Measurements from ENCODE around the gene MAGEA9B.
"Not testable (repeated sequence)": the region's sequence is repeated elsewhere in the genome, so short reads cannot be mapped to it uniquely, and the experiment has no call there.

MAGEA9B gene, protein sequence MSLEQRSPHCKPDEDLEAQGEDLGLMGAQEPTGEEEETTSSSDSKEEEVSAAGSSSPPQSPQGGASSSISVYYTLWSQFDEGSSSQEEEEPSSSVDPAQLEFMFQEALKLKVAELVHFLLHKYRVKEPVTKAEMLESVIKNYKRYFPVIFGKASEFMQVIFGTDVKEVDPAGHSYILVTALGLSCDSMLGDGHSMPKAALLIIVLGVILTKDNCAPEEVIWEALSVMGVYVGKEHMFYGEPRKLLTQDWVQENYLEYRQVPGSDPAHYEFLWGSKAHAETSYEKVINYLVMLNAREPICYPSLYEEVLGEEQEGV

DNA sequence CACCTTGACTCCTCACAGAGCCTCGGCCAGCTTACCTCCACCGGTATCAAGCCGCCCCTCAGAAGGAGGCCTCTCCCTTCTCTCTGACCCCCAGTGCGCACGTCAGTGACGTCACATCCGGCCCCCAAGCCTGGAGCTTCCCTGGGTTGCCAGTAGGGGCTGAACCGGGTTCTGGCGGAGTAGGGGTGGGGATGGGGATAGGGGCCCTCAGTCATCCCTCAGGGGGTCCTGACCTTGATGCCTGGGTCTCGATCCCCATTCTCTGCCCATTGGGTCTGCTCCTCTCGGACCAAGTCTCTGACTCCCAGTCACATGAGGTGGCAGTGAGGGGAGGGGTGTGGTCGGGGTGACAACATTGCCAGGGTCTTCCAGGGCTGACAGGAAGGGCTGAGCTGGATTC lies at the start of gene MAGEA9B:
TSS of gene MAGEA9B (minus strand) at position 101 of the 400 bp plus-strand sequence. CDS start 4,280 bp downstream, outside the sequence.
- not testable (repeated sequence) for DNase-seq (ENCODE audit: low spot score)

DNA sequence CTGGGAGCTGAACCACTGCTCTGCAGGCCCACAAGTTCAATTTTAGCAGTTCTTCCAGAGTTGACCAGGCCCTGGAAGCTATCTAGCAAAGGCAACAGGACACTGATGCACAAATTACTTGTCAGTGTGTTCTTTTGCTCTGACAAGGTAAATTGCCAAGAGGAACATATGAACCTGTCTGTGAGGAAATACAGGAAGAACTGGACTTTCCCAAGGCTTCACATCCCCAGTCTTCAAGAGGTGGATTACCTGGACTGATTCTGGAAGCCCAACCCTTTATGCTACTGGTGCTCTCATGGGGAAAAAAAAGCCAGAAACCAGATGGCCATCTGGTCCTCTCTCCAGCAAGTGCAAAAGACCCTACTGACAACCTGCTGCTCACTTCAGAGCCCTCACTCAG lies 46.3 kb upstream of the MAGEA9B start:
- no peak for DNase-seq (ENCODE audit: low spot score)

DNA sequence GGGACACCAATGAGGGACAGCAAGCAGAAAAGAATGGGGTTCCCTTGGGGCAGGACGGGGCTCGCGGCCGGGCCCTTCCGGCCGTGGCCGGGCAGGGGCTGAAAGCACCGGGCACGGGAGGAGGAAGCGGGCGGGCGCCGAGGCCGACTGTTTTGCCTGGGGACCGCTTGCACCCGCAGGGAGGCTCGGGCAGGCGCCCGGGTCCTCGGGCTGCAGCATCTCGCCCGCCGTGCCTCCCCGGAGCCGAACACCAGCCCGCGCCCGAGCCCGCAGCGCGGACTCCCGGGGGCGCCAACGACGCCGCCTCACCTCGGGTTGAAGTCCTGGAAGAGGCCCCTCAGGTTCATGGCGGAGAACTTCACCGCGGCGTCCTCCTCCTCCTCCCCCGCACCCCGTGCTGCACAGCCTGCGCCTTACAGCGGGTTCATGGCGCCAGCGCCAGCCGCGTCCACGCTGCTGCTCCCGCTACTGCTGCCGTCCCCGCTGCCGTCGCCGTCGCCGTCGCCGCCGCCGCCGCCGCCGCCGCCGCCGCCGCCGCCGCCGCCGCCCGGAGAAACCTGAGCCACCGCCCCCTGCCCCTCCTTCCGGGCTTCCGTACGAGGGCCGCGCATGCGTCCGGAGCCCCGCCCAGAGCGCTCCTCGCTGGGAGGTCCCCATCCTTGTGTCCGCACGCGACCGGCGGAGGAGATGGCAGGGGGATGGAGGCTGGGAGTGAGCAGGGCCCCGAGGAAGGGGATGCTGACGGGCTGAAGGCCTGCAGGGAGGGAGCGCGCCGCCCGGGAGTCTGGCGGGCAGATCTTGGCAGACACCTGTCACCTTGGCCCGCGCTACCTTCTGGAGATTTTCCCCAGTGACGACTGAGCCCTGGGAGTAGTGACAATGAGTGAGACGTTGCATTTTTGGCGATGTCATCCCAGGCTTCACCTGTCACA lies 44.2 kb upstream of the MAGEA9B start, which contains the start of gene TMEM185A:
TSS of gene TMEM185A (minus strand) at position 559 of the 932 bp plus-strand sequence. CDS start at position 347, 212 bp downstream.
- peak; percentile 8 for DNase-seq (ENCODE audit: low spot score)

DNA sequence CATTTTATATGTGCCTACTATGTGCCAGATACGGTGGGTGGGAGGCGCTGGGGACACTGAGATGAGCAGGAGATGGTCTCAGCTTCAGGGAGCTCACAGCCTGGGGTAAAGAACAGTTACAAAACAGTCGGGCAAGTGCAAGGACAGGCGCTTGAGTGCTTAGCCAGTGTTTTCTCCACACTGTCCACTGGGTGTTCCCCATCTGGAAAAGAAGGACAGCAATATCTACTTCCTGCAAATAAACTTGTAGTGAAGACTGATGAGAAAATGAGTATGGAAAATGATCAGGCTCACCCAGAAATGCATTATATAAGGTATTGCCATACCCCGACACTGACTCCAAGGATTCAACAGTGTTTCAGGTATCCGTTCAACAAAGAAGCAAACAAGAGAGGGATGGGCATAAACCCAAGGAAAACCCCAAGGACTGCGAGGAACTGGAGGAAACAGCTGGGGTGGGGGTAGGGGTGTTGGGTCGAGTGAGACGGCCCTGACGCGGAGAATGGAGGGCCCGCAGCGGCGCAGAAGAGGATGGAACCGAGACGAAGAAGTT lies 43.5 kb upstream of the MAGEA9B start:
- no peak for DNase-seq (ENCODE audit: low spot score)

DNA sequence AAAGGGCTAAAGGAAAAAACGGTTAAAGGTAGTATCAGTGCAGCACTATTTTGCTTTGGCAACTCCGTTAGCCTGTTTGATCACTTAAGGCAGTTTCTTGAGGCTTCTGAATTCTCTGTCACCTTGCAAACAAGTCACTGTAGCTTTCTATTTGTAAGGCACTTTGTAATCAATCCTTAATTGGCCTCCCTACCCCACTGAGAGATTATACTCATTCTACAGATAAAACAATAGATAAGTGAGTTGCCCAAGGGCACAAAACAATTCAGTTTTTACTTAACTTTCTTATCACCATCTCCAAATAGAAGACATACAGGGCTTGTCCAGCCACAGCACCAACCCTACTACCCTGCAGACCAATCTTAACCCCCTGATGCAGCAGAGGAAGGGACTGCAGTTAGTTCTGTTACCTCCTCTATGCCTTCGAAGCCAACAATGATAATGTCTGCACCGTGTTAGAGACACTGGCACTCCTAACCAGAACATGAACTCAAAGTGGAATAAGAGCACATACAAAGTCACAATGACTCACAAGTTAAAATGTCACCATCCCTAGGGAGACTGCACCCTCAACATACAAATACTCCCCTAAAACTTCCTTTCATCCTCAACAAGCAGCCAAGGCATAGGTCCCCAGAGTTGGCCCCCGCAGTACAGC lies 42.6 kb upstream of the MAGEA9B start:
- DNase-seq (ENCODE audit: low spot score), result no peak

DNA sequence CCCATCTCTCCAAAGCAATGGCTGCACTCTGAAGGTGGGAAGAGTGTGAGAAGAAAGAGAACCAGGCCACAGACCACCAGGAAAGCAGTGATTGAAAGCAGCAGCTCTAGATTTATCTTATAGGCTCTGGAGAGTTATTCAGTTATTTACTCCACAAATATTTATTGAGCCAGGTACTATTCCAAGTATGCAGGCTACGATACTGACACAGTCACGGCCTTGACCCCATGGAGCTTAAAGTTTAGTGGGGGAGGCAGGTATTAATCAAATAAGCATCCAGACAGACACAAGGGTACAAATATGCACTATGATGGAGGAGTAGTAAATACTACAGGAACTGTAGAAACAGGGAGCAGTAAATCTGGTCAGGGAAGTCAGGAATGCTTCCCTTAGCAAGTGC lies 41.5 kb upstream of the MAGEA9B start:
- DNase-seq (ENCODE audit: low spot score), result no peak

DNA sequence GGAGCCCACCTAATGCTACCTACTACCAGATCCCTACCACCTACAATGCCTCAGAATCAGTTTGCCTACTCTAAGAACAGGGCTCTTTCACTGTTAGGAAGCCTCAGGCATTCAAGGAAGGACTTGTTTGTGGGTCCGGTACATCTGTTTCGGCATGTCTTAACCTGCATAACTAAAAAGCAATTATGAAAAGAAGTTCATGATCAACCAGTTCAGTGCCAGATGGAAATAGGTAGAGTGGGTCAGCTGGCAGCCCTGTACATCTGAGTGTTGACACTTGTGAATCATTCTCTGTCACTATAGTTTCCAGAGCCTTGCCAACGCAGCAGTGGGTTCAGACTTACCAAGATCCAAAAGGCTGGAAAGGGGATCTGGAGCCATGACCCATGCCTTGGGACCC lies 41.0 kb upstream of the MAGEA9B start:
- DNase-seq (ENCODE audit: low spot score), result no peak

DNA sequence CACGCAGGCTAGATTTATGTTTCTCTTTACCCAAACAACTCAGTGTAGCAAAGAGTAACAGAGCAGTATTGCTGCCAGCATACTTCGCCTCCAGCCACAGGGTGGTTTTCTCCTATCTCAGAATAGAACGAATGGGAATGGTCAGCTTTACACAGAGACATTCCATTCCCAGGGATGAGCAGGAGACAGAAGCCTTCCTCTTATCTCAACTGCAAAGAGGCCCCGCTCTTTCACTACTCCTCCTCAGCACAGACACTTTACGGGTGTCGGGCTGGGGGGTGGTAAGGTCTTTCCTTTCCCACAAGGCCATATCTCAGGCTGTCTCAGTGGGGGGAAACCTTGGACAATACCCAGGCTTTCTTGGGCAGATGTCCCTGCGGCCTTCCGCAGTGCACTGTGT lies 39.6 kb upstream of the MAGEA9B start:
- DNase-seq (ENCODE audit: low spot score), result not testable (repeated sequence)

DNA sequence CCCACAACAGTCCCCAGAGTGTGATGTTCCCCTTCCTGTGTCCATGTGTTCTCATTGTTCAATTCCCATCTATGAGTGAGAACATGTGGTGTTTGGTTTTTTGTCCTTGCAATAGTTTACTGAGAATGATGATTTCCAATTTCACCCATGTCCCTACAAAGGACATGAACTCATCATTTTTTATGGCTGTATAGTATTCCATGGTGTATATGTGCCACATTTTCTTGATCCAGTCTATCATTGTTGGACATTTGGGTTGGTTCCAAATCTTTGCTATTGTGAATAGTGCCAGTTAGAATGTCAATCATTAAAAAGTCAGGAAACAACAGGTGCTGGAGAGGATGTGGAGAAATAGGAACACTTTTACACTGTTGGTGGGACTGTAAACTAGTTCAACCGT lies 32.4 kb upstream of the MAGEA9B start:
- not testable (repeated sequence) for DNase-seq (ENCODE audit: low spot score)

DNA sequence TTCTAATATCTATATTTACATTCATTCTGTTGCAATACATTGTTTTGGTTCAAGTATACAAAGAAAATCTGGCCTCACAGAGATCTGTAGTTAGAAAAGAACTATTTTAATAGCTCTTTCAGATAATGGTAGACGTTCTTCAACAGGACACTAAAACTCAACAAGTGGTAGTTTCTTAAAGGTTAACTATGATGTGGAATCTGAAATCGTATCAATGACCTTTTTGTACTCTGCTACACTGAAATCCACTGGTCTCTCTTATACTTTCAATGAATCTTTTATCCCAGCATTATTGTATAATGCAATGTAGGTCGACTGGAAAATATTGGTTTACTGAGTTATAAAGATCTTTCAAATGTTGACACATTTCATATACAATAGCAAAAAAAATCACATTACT lies 31.6 kb upstream of the MAGEA9B start:
- DNase-seq (ENCODE audit: low spot score), result no peak

DNA sequence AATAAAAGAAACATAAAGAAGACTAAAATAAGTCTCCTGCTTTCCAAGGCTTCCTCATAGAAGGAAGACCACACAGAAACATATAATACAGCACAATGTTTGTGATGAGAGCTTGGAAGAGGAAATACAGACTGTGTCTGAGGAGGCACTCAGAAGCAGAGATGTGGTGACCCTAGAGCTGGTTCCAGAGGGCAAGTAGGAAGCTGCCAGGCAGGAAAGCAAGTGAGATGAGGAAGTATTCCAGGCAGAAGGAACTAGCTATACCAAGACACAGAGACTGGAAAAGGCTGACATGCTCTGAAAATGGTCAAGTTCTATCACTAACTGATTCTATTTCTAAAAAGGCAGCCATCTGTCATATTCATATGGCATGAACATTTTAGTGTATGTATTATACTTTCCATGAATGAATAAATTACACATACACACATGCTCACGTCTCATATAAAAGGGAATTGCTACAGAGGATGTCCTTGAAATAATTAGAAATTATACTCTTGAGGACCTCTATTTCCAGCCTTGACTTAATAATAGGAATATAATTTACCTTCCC lies 24.4 kb upstream of the MAGEA9B start:
- no peak for DNase-seq (ENCODE audit: low spot score)

DNA sequence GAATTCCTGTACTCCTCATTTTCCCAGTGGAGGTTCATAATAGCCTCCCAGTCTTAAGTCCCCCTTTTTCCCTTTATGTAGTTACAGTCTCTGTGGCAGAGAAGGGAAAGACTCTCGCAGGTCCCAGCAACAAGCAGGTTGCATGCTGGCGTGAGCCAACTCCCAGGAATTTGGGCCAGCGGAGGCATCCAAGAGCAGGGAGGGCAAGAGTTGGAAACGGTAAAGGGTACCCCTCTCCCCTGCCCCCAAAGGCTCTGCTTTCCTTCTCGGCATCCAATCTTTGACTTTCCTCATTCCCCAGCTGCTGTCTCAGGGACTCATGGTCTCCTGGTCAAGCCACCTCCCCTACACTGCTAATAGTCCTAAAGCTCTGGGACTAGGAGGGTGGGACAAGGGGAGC lies 23.3 kb upstream of the MAGEA9B start:
- no peak for DNase-seq (ENCODE audit: low spot score)

DNA sequence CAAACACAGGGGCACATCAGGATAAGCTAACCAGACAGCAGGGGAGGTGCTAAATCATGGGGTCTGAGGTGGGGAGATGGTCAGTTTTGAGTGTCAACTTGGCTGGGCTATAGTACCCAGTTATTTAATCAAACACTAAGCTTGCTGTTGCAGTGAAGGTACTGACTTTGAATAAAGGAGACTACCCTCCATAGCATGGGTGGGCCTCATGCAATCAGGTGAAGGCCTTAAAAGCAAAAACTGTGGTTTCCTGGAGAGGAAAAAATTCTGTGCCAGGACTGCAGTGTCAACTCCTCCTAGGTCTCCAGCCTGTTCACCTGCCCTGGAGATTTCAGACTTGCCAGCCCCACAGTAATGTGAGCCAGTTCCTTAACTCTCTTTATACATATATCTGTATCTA lies 20.4 kb upstream of the MAGEA9B start:
- DNase-seq (ENCODE audit: low spot score), result no peak

DNA sequence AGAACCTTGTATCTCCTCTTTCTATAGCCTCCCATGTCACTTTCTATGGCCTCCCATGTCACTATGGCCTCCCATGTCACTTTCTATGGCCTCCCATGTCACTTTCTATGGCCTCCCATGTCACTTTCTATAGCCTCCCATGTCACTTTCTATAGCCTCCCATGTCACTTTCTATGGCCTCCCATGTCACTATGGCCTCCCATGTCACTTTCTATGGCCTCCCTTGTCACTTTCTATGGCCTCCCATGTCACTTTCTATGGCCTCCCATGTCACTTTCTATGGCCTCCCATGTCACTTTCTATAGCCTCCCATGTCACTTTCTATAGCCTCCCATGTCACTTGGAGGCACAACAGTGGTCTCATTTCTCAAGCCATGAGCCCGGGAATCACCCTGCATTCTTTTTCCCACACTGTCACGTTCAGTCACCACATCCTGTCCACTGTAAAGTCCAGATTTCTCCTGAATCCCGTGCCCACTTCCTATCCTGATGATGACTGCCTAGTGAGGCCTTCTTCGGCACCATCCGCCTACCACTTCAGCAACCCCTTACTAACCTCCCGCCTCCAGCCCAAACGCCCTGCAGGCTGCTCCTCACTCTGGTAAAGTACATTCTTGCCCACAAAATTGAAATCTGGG lies 18.1 kb upstream of the MAGEA9B start:
- DNase-seq (ENCODE audit: low spot score), result not testable (repeated sequence)

DNA sequence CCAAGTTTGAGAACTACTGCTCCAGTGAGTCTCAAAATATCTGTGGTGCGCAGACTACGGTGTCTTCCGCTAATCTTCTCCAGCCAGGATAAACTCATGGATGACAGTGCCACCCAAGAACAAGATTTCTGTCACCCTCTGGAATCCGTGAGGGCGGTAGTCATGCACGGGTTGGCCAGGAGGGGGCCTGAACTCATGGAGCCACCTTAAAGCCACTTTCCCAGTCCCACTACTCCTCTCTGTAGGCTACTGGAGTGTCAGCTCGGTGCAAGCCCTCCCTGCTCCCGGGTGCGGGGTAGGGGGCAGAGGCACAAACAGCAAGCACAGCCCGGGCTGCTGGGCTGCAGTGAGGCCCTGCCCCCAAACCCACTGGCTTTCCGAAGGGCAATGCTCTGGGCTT lies 11.3 kb upstream of the MAGEA9B start:
- DNase-seq (ENCODE audit: low spot score), result not testable (repeated sequence)

DNA sequence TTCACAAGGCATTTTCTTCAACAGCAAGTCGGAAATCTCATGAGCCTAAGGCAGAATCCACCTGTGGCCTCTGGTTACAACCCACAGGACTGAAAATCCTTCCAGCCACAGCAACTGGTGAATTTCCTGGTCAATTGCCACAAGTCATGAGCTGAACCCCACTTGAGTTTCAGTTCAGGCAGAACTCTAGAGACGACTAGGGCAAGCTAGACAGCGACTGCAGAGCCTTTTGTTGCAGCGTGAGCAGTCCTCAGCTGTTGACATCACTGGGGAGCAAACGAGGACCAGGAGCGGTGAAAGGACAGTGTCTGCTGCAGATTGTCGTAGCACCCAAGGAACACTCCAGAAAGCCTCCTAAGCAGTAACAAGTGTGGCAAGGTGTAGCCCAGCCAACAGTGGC lies 8.7 kb upstream of the MAGEA9B start:
- DNase-seq (ENCODE audit: low spot score), result not testable (repeated sequence)

DNA sequence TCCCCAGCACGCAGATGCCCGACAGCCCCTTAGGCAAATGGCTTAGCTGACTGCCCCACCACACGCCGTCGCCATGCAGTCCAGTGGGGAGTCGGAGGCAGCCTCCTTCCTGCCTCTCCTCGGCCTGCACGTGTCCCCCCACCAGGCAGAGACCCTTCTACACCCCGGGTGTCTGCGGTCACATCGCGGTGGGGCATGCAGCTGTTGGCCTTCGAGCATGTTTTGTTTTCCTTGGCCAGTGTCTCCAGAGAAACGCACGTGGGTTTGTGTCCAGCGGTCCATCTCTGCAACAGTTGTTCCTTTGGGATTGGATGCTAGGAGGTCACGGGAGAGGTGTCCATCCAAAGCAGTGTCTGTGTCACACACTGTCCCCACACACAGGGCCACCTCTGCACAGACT lies 8.0 kb upstream of the MAGEA9B start, which contains the start of gene HSFX2:
TSS of gene HSFX2 (minus strand) at position 101 of the 400 bp plus-strand sequence. CDS start 614 bp downstream, outside the sequence.
- not testable (repeated sequence) for DNase-seq (ENCODE audit: low spot score)

DNA sequence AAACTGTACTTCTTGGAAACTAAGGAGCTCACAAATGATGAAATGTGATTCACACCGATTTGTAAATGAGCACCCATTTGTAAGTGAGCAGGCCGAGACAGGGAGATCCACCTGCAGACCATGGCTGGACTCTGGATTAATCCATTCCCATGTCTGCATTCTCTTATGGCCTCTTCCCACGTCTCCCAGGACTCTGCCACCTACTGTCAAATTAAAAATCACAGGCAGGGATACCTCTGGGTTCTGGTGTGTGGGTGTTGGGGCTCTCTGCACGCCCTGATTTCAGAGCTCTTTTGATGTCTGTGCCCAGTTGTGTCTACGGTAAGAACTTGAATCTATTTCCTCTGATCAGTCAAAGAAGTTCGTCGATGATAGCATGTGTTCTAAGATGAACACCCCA lies 3.7 kb upstream of the MAGEA9B start:
- DNase-seq (ENCODE audit: low spot score), result not testable (repeated sequence)

DNA sequence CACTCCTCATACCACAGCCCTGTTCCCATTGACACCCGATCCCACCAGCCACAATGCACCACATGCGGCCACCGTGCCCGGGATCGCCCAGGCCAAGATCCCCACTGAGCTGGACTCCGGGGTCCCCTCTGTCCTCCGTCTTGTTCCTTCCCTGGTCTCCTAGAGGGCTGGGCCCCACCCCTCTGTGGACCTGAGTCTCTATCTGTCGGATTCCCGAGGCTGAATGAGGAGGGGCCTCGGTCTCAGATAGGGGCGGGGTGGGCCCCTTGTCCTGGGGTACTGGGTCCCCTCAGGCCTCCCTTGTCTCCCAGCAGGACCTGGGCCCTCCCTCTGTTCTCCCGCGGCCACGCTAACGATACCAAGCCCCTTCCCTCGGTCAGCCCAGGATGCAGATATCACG lies 1.6 kb downstream of the MAGEA9B start:
- not testable (repeated sequence) for DNase-seq (ENCODE audit: low spot score)

DNA sequence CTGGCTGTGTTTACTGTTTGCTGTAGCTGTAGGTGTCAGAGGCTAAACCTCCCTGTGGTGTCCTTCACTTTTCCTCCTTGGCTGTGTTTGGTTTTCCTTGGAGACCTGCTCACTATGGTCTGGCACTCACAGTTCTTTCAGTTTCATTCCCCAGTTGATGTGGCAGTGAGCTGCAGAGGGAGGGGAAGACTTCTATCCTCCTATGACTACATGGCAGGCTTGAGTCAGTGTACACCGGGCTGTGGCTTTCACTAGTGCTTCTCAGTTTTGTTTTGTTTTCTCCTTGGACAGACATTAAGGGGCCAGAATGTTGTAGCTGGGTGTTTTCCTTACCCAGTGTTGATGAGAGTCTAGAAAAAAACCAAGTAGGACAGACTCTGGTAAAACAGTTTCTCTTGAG lies 13.8 kb downstream of the MAGEA9B start:
- DNase-seq (ENCODE audit: low spot score), result not testable (repeated sequence)

DNA sequence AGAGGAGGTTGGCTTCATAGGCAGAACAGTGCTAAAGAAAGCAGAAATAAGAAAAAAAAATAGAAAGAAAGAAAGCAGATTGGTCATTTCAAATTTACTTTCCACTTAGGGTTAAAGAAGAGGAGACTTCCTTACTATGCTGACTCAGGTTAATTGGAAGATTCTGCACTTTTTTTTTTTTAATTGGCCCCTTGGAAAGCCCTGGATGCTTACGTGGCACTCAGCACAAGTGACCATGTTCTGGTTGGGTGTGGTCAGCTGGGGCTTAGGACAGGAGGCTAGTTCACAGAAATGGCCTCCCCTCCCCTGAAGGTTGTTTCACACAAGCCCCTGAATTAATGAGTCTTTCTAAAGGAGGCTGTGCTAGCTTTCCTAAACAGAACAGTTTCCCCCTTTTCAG lies 14.5 kb downstream of the MAGEA9B start:
- DNase-seq (ENCODE audit: low spot score), result no peak
